Astrocyte (in vitro differentiated cells and primary cell): Measurements from ENCODE around the gene CABP2. TPM values are rescaled to one million over a fixed set of nuclear protein-coding genes. Genes with fewer than 3 reads are reported as not detected.

ENCODE experiments used
- DNase-seq: peaks from one replicate; pipeline ENCODE4 v3.0.0-alpha.2; 2010; ENCODE audit warnings: low read depth
- FAIRE-seq: peaks from 2 replicates; lab custom pipeline; 2011; peaks lifted over from hg19 to GRCh38; lab: Jason Lieb, UNC
- H2AFZ ChIP-seq: 2 replicates; pipeline ENCODE4 v1.6.0; 2012; ENCODE audit warnings: low read depth, low read length, inconsistent platforms
- H3K27ac ChIP-seq: 2 replicates; pipeline ENCODE4 v1.5.1; 2011; ENCODE audit warnings: low read depth, low read length, inconsistent platforms
- H3K27me3 ChIP-seq: 2 replicates; pipeline ENCODE4 v1.6.0; 2011; ENCODE audit warnings: low read length, inconsistent platforms; ENCODE audit not compliant: insufficient read depth
- H3K36me3 ChIP-seq: 2 replicates; pipeline ENCODE4 v1.5.1; 2011; ENCODE audit warnings: low read length, inconsistent platforms; ENCODE audit not compliant: insufficient read depth
- H3K4me1 ChIP-seq: 2 replicates; pipeline ENCODE4 v1.5.1; 2011; ENCODE audit warnings: low read length, inconsistent platforms; ENCODE audit not compliant: insufficient read depth
- H3K4me2 ChIP-seq: 2 replicates; pipeline ENCODE4 v1.6.0; 2012; ENCODE audit warnings: low read length, inconsistent platforms
- H3K4me3 ChIP-seq: 2 replicates; pipeline ENCODE4 v1.5.1; 2011; ENCODE audit warnings: low read depth, mild to moderate bottlenecking, low read length, inconsistent platforms; ENCODE audit not compliant: insufficient read depth
- H3K79me2 ChIP-seq: 2 replicates; pipeline ENCODE4 v1.6.0; 2012; ENCODE audit warnings: mild to moderate bottlenecking, low read length, inconsistent platforms; ENCODE audit not compliant: insufficient read depth
- H3K9ac ChIP-seq: 2 replicates; pipeline ENCODE4 v1.6.0; 2012; ENCODE audit warnings: mild to moderate bottlenecking, low read length, inconsistent platforms
- H3K9me3 ChIP-seq: 2 replicates; pipeline ENCODE4 v1.5.1; 2012; ENCODE audit warnings: low read depth, mild to moderate bottlenecking, low read length, inconsistent platforms; ENCODE audit not compliant: insufficient read depth
- H4K20me1 ChIP-seq: 2 replicates; pipeline ENCODE4 v1.6.0; 2012; ENCODE audit warnings: low read length, inconsistent platforms; ENCODE audit not compliant: insufficient read depth
- H3K27ac Mint-ChIP-seq: one replicate; pipeline ENCODE4 v1.8.0; 2021; ENCODE audit warnings: mild to moderate bottlenecking, mixed read lengths; ENCODE audit not compliant: unreplicated experiment
- H3K27me3 Mint-ChIP-seq: one replicate; pipeline ENCODE4 v1.8.0; 2021; ENCODE audit warnings: low read depth, mixed read lengths; ENCODE audit not compliant: unreplicated experiment
- H3K36me3 Mint-ChIP-seq: one replicate; pipeline ENCODE4 v1.8.0; 2021; ENCODE audit warnings: low read depth, mixed read lengths; ENCODE audit not compliant: unreplicated experiment
- H3K4me1 Mint-ChIP-seq: one replicate; pipeline ENCODE4 v1.8.0; 2021; ENCODE audit warnings: low read depth, mixed read lengths; ENCODE audit not compliant: unreplicated experiment
- H3K4me3 Mint-ChIP-seq: one replicate; pipeline ENCODE4 v1.8.0; 2021; ENCODE audit warnings: mild to moderate bottlenecking, moderate library complexity, mixed read lengths; ENCODE audit not compliant: unreplicated experiment
- H3K9me3 Mint-ChIP-seq: one replicate; pipeline ENCODE4 v1.8.0; 2021; ENCODE audit warnings: mild to moderate bottlenecking, mixed read lengths; ENCODE audit not compliant: unreplicated experiment
- CTCF ChIP-seq: IDR thresholded peaks from 2 replicates; pipeline ENCODE4 v1.5.1; 2011; ENCODE audit warnings: low read depth, mild to moderate bottlenecking, inconsistent platforms, low read length, moderate library complexity; ENCODE audit not compliant: insufficient read depth
- EZH2 ChIP-seq: IDR thresholded peaks from 2 replicates; pipeline ENCODE4 v1.6.1; 2012; ENCODE audit warnings: mild to moderate bottlenecking, low read length, inconsistent platforms; ENCODE audit not compliant: insufficient read depth
- total RNA-seq: library from RNA; stranded (reverse); gene quantifications from 2 replicates; pipeline ENCODE4 v1.2.1, GENCODE V29; 2021

Gene CABP2
- total RNA-seq, 1 donor from 2014 or later: not detected

- Mint-ChIP-seq H3K27ac (peak overlapping the region; percentile 77), H3K4me1 (peaks cover 11% of the 10 kb centered on the region), H3K27me3 (peaks cover 3% of the 10 kb centered on the region), H3K4me3 (peak overlapping the region; percentile 85), H3K9me3 (no peaks in the 10 kb centered on the region), H3K36me3 (peaks cover 7% of the 10 kb centered on the region)
- DNase-seq (peak; percentile 59), FAIRE-seq (no peak)
- Histone ChIP-seq H3K9me3 (no peaks in the 10 kb centered on the region), H2AFZ (no peak overlapping the region), H3K36me3 (no peaks in the 10 kb centered on the region), H3K27me3 (no peaks in the 10 kb centered on the region), H3K9ac (peak overlapping the region; percentile 94), H4K20me1 (peaks cover 46% of the 10 kb centered on the region), H3K4me1 (peaks cover 40% of the 10 kb centered on the region), H3K4me2 (peak overlapping the region; percentile 87), H3K4me3 (peak overlapping the region; percentile 78), H3K27ac (peak overlapping the region; percentile 40), H3K79me2 (peaks cover 32% of the 10 kb centered on the region)
- TF ChIP-seq CTCF: peak; percentile 72
- no peak for TF ChIP-seq EZH2
These were observed 17.4 kb downstream of the CABP2 start for GRCh38 chr11:67505605-67506396.

GRCh38 chr11:67504950-67505581, 18.2 kb downstream of the CABP2 start, which contains the start of gene PITPNM1:
PITPNM1 (minus strand) TSS chr11:67505363; CDS start chr11:67504180, 1,183 bp downstream.
- Mint-ChIP-seq H3K4me1 (peaks cover 11% of the 10 kb centered on the region), H3K27me3 (peaks cover 3% of the 10 kb centered on the region), H3K27ac (peak within 1 kb of the TSS; percentile 89), H3K9me3 (no peaks in the 10 kb centered on the region), H3K4me3 (peak within 1 kb of the TSS; percentile 91), H3K36me3 (peaks cover 11% of the 10 kb centered on the region)
- H2AFZ ChIP-seq: peak within 1 kb of the TSS; percentile 49
- no peaks in the 10 kb centered on the region for H3K27me3 ChIP-seq
- H3K4me2 ChIP-seq: peak within 1 kb of the TSS; percentile 87
- peaks cover 32% of the 10 kb centered on the region for H3K79me2 ChIP-seq
- no peak for FAIRE-seq
- H4K20me1 ChIP-seq: peaks cover 46% of the 10 kb centered on the region
- H3K27ac ChIP-seq: peak within 1 kb of the TSS; percentile 65
- peak within 1 kb of the TSS; percentile 78 for H3K4me3 ChIP-seq
- no peaks in the 10 kb centered on the region for H3K9me3 ChIP-seq
- H3K4me1 ChIP-seq: peaks cover 40% of the 10 kb centered on the region
- peak within 1 kb of the TSS; percentile 94 for H3K9ac ChIP-seq
- no peak for TF ChIP-seq CTCF
- no peak for TF ChIP-seq EZH2
- peak; percentile 6 for DNase-seq
- peaks cover 2% of the 10 kb centered on the region for H3K36me3 ChIP-seq
